Measurements from ENCODE around the gene GALNTL6. TPM values are rescaled to one million over a fixed set of nuclear protein-coding genes. Genes with fewer than 3 reads are reported as not detected.

The GALNTL6 gene
- total RNA-seq, 1 experiment from 2014 or later: not detected

DNA sequence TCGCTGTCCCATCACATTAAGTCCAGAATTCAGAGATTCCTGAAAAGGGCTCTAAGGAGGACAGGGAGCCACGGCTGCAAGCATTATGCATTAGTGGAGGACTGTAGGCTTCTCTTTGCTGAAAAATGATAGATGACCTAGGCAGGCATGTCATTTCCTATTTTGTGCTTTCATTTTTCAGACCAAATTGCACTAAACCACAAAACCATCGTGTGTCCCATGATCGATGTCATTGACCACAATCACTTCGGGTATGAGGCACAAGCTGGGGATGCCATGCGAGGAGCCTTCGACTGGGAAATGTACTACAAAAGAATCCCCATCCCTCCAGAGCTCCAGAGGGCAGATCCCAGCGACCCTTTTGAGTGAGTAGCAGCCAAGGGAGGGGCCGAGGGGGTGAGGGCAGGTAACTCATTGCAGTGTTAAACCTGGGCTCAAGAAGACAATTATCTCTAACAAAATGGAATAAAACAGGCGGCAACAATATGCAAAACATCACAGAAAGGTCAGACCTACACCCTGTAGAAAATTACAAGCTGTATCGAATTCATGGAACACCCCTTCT lies 1000.2 kb downstream of the GALNTL6 start:
- Histone ChIP-seq H2AFZ (ENCODE audit: low read length) (no peak overlapping the region), H3T11ph (ENCODE audit: low read length) (no peak overlapping the region), H3K79me2 (ENCODE audit: insufficient read depth, low read length) (no peaks in the 10 kb centered on the region), H4K5ac (ENCODE audit: insufficient read length, low read depth, low read length) (no peak overlapping the region), H3K9me3 (ENCODE audit: control insufficient read depth, low read depth, low read length) (no peaks in the 10 kb centered on the region), H3K79me1 (ENCODE audit: insufficient read depth, low read depth, low read length, poor library complexity, severe bottlenecking) (no peaks in the 10 kb centered on the region), H2BK120ac (ENCODE audit: low read depth, low read length, poor library complexity, severe bottlenecking) (no peak overlapping the region), H3K4me1 (ENCODE audit: insufficient read depth, low read length) (no peaks in the 10 kb centered on the region), H3K56ac (ENCODE audit: insufficient read length, low read depth, low read length) (no peak overlapping the region), H3K27ac (ENCODE audit: insufficient read length, low read depth, low read length) (no peak overlapping the region), H3K4me2 (ENCODE audit: insufficient read depth, insufficient read length, low read length) (no peak overlapping the region), H3K14ac (ENCODE audit: insufficient read depth, low read length) (no peak overlapping the region), H3K9ac (ENCODE audit: extremely low read depth, insufficient read length, low read length) (no peak overlapping the region), H2BK20ac (ENCODE audit: low read depth, low read length, poor library complexity, severe bottlenecking) (no peak overlapping the region), H2BK12ac (ENCODE audit: insufficient read length, low read depth, low read length) (no peak overlapping the region), H2BK5ac (ENCODE audit: insufficient read length, low read length) (no peak overlapping the region), H2AK5ac (ENCODE audit: insufficient read length, low read length) (no peak overlapping the region), H3K23me2 (ENCODE audit: insufficient read length, low read depth, low read length, poor library complexity, severe bottlenecking) (no peaks in the 10 kb centered on the region), H3K23ac (ENCODE audit: insufficient read length, low read depth, low read length) (no peak overlapping the region), H4K8ac (replicated peaks; ENCODE audit: insufficient read length, low read depth, low read length) (no peak overlapping the region), H3K27me3 (ENCODE audit: insufficient read depth, low read length) (no peaks in the 10 kb centered on the region), H4K20me1 (ENCODE audit: control insufficient read depth, insufficient read depth, insufficient read length) (no peaks in the 10 kb centered on the region), H4K91ac (ENCODE audit: insufficient read length, low read depth, low read length) (no peak overlapping the region), H3K4ac (ENCODE audit: low read depth, low read length) (no peak overlapping the region), H2BK15ac (ENCODE audit: low read depth, low read length) (no peak overlapping the region), H3K18ac (ENCODE audit: insufficient read length, low read depth, low read length) (no peak overlapping the region)
- no peaks in the 10 kb centered on the region for H3K9me3 Mint-ChIP-seq
- no peaks in the 10 kb centered on the region for H3K27me3 Mint-ChIP-seq (ENCODE audit: low read depth)
- DNase-seq: no peak
- no CpG with 5 or more reads among the region's 11 CpGs for WGBS (ENCODE audit: extremely low coverage, insufficient read length, low lambda C conversion rate)
- no peak overlapping the region for H3K4me3 Mint-ChIP-seq
- no peaks in the 10 kb centered on the region for H3K36me3 Mint-ChIP-seq (ENCODE audit: insufficient read depth in 1 of 3, low read depth in 3 of 3)
- no peak for TF ChIP-seq CTCF (conservative IDR thresholded peaks at IDR 0.05)
- no peak overlapping the region for H3K27ac Mint-ChIP-seq
- H3K4me1 Mint-ChIP-seq: peaks cover 28% of the 10 kb centered on the region in 2 experiments
